Omental fat pad (tissue), 4 donors: ENCODE data around the gene EIF4B. TPM values are rescaled to one million over a fixed set of nuclear protein-coding genes. Genes with fewer than 3 reads are reported as not detected.

Source experiments
- ATAC-seq: fragments of 150-250 bp; one replicate; pipeline ENCODE4 v1.9.1; 2016; ENCODE audit warnings: mild to moderate bottlenecking, moderate library complexity; ENCODE audit not compliant: low FRiP score
- DNase-seq: peaks from one replicate; pipeline ENCODE4 v3.0.0-alpha.2; 2019; ENCODE audit warnings: low spot score
- CTCF ChIP-seq, 3 donors: fragments of 450-650 bp; IDR thresholded peaks; one replicate each; pipeline ENCODE4 v1.5.1; 2016 to 2017; ENCODE audit warnings: antibody characterized with exemption in 3 of 3, mild to moderate bottlenecking in 3 of 3, moderate library complexity in 2 of 3
- total RNA-seq, 4 donors: library from RNA; depleted of rRNA; stranded (reverse); fragments of >200 nt; gene quantifications; one replicate each; pipeline ENCODE4 v1.1.0, GENCODE V29; 2016

Gene EIF4B
- total RNA-seq, 4 donors from 2014 or later: 449 to 633 (median 553) TPM

GRCh38 chr12:52969828-52970569 lies 36.3 kb upstream of the EIF4B start:
- no peak for ATAC-seq
- DNase-seq: no peak
- no peak for TF ChIP-seq CTCF (IDR thresholded peaks at IDR 0.05)

- peak; percentile 90 for ATAC-seq
- TF ChIP-seq CTCF (IDR thresholded peaks at IDR 0.05): no peak
- no peak for DNase-seq
Measured at GRCh38 chr12:52971679-52972329, 34.5 kb upstream of the EIF4B start.

GRCh38 chr12:52975204-52975603 lies 31.1 kb upstream of the EIF4B start:
- no peak for TF ChIP-seq CTCF (IDR thresholded peaks at IDR 0.05)
- ATAC-seq (no peak), DNase-seq (no peak)

- ATAC-seq (no peak), DNase-seq (no peak)
- no peak for TF ChIP-seq CTCF (IDR thresholded peaks at IDR 0.05)
Measured at GRCh38 chr12:52975820-52976573, 30.3 kb upstream of the EIF4B start.

GRCh38 chr12:52976574-52977071 lies 29.6 kb upstream of the EIF4B start:
- DNase-seq: no peak
- TF ChIP-seq CTCF (IDR thresholded peaks at IDR 0.05): no peak
- no peak for ATAC-seq

- ATAC-seq: no peak
- no peak for TF ChIP-seq CTCF (IDR thresholded peaks at IDR 0.05)
Measured at GRCh38 chr12:52977170-52977569, 29.1 kb upstream of the EIF4B start.

More at GRCh38 chr12:52977170-52977569, 29.1 kb upstream of the EIF4B start:
- DNase-seq: no peak
